Esophagus muscularis mucosa (tissue), 4 donors: ENCODE measurements around the gene KCNQ1.

Experiments used
- CTCF ChIP-seq, 3 experiments: fragments of 200-600 bp in 2 of 3; fragments of 450-650 bp in 1 of 3; sonication (generic) in 2 of 3; IDR thresholded peaks; one replicate each; pipeline ENCODE4 v1.5.1; 2017 to 2019; ENCODE audit warnings: antibody characterized with exemption in 3 of 3, mild to moderate bottlenecking in 2 of 3, moderate library complexity in 1 of 3
- EP300 ChIP-seq: sonication (generic); formaldehyde crosslinking; IDR thresholded peaks from one replicate; pipeline ENCODE4 v1.6.1; 2017; ENCODE audit warnings: antibody characterized with exemption
- POLR2A ChIP-seq: fragments of 450-650 bp; IDR thresholded peaks from one replicate; pipeline ENCODE4 v1.6.1; 2017; ENCODE audit warnings: antibody characterized with exemption, moderate library complexity, mild to moderate bottlenecking, low read depth
- POLR2AphosphoS5 ChIP-seq, 2 donors: sonication (generic); formaldehyde crosslinking; IDR thresholded peaks; one replicate each; pipeline ENCODE4 v1.6.1; 2017; ENCODE audit warnings: antibody characterized with exemption in 2 of 2

DNA sequence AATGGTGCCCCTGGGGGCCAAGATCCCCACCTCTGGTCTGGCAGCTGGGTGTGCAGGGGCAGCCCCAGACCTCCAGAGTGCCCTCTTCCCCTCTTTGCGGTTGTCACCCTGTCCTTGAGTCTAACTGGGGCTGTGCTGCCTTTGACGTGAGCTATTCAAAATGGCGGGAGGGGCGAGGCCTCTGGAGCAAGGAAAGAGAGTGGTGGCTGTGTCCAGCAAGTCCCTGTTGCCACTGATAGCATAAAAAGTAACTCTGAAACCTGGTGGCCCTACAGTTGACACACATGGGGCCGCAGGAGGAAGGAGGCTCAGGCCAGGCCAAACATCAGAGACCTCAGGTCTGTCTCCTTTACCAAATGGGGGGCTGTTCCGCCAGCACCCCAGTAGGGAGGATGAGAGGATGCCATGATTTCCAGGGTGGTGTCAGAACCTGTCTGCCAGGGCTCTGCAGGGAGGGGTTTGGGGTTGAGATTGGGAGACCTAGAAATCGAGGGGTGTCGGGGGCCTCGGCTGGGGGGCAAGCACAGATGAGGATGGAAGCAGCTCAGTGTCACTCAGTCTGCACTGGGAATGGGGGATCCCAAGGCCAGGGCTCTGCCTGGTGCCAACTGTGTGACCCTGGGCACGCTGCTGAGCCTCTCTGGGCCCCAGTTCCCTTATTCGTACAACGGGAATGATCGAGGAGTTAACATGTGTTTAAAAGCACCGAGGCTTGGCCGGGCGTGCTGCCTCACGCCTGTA is 304.2 kb downstream of the KCNQ1 start:
- no peak for TF ChIP-seq CTCF (IDR thresholded peaks at IDR 0.05)
- TF ChIP-seq POLR2AphosphoS5 (IDR thresholded peaks at IDR 0.05), result no peak
- no peak for TF ChIP-seq POLR2A
- no peak for TF ChIP-seq EP300
